ENCODE measurements around the gene C4B. TPM values are rescaled to one million over a fixed set of nuclear protein-coding genes. Genes with fewer than 3 reads are reported as not detected.
A peak's percentile ranks its signal among the peaks of the same experiment; 100 is the strongest.

Gene C4B
- total and polyA plus RNA-seq, 2 experiments from 2014 or later = 0.57 TPM; not detected in 1

DNA sequence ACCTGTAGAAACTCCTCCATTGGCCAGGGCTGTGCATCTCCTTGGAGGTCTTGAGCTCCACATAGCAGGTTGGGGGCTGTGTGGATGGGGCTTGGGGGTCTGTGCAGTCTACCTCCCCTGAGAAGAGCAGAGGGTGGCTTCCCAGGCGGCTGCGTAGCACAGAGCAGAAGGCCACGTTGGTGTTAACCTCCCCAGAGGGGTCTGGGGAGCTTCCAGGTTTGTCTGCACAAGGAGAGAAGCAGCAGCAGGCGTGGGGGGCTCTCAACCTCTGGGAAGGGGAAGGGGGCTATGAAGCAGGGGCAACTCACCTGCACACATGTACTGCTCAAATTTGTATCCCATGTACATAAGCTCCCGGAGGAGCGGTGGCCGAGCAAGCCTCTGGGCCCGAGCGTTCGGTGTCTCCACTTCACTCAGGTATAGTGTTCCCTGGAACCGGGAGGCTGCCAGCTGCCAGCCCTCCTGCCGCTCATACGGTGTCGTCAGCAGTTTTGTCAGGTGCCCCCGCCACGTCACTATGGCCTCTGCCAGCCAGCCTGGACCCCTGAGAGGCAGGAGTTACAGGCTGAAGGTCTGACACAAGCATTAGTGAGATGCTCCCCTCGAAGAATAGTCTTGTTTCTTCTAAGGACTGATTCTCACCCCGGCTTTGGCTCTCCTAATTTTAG lies 43.9 kb upstream of the C4B start:
- Histone ChIP-seq H3K27me3 (ENCODE audit: insufficient read depth) (no peaks in the 10 kb centered on the region), H3F3A (replicated peaks; ENCODE audit: low read depth) (peaks cover 9% of the 10 kb centered on the region), H2AFZ (no peak overlapping the region), H3K4me1 (ENCODE audit: insufficient read depth) (peaks cover 6% of the 10 kb centered on the region), H3K79me2 (replicated peaks; ENCODE audit: insufficient read depth) (peaks cover 14% of the 10 kb centered on the region), H3K27ac (ENCODE audit: low read depth) (peak overlapping the region; percentile 89; the same call in 1 of the 2 replicates), H4K20me1 (replicated peaks; ENCODE audit: insufficient read depth) (no peaks in the 10 kb centered on the region), H3K9me2 (ENCODE audit: insufficient read depth) (no peaks in the 10 kb centered on the region), H3K4me3 (peak overlapping the region; percentile 76), H3K36me3 (ENCODE audit: insufficient read depth) (peaks cover 5% of the 10 kb centered on the region; the same call in 1 of the 2 replicates), H3K4me2 (peak overlapping the region; percentile 85)
- H3K9me3 Mint-ChIP-seq = peaks cover 19% of the 10 kb centered on the region; the same call in 2 of the 3 replicates
- ATAC-seq (no peak), DNase-seq (ENCODE audit: low spot score) (no peak)
- H3K36me3 Mint-ChIP-seq (ENCODE audit: low read depth) = peaks cover 65% of the 10 kb centered on the region
- peak overlapping the region; percentile 89 for H3K4me3 Mint-ChIP-seq
- H3K27ac Mint-ChIP-seq = peak overlapping the region; percentile 99
- H3K4me1 Mint-ChIP-seq = peaks cover 8% of the 10 kb centered on the region
- H3K27me3 Mint-ChIP-seq (ENCODE audit: insufficient read depth, low read depth, poor library complexity) = peaks cover 24% of the 10 kb centered on the region
- TF ChIP-seq STAT1 (IDR thresholded peaks at IDR 0.05; ENCODE audit: unreplicated experiment) = no peak
- TF ChIP-seq JUNB (IDR thresholded peaks at IDR 0.05; ENCODE audit: unreplicated experiment) = no peak
- TF ChIP-seq ZNF331 (CRISPR knock-in tag; IDR thresholded peaks at IDR 0.05; ENCODE audit: low read depth) = no peak
- TF ChIP-seq, protein P1, sequence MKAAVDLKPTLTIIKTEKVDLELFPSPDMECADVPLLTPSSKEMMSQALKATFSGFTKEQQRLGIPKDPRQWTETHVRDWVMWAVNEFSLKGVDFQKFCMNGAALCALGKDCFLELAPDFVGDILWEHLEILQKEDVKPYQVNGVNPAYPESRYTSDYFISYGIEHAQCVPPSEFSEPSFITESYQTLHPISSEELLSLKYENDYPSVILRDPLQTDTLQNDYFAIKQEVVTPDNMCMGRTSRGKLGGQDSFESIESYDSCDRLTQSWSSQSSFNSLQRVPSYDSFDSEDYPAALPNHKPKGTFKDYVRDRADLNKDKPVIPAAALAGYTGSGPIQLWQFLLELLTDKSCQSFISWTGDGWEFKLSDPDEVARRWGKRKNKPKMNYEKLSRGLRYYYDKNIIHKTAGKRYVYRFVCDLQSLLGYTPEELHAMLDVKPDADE (IDR thresholded peaks at IDR 0.05) = no peak
- TF ChIP-seq NANOG (IDR thresholded peaks at IDR 0.05; ENCODE audit: borderline replicate concordance) = no peak

- no peaks in the 10 kb centered on the region for H3K9me2 ChIP-seq (ENCODE audit: insufficient read depth)
- peak; percentile 27 for ATAC-seq
- Mint-ChIP-seq H3K27me3 (ENCODE audit: insufficient read depth, low read depth, poor library complexity) (peaks cover 24% of the 10 kb centered on the region), H3K9me3 (peaks cover 19% of the 10 kb centered on the region; the same call in 2 of the 3 replicates), H3K4me1 (peaks cover 8% of the 10 kb centered on the region), H3K36me3 (ENCODE audit: low read depth) (peaks cover 59% of the 10 kb centered on the region), H3K4me3 (peak overlapping the region; percentile 89), H3K27ac (peak overlapping the region; percentile 99)
- no peak; the same call in 1 of the 2 replicates for TF ChIP-seq POLR2AphosphoS5 (IDR thresholded peaks at IDR 0.05; ENCODE audit: low read depth)
- 0 out of 2 replicates have a peak, but pooled peaks have one; percentile 44 for TF ChIP-seq ZNF331 (CRISPR knock-in tag; IDR thresholded peaks at IDR 0.05; ENCODE audit: low read depth)
- TF ChIP-seq ZNF114 (CRISPR knock-in tag; IDR thresholded peaks at IDR 0.05) = 0 out of 2 replicates have a peak, but pooled peaks have one; percentile 66
- H4K20me1 ChIP-seq (replicated peaks; ENCODE audit: insufficient read depth) = no peaks in the 10 kb centered on the region
- H3K36me3 ChIP-seq (ENCODE audit: insufficient read depth) = peaks cover 5% of the 10 kb centered on the region; the same call in 1 of the 2 replicates
- H3K79me2 ChIP-seq (replicated peaks; ENCODE audit: insufficient read depth) = peaks cover 14% of the 10 kb centered on the region
- H2AFZ ChIP-seq = peak overlapping the region; percentile 88
- H3K27me3 ChIP-seq (ENCODE audit: insufficient read depth) = no peaks in the 10 kb centered on the region
- peaks cover 6% of the 10 kb centered on the region for H3K4me1 ChIP-seq (ENCODE audit: insufficient read depth)
- peak overlapping the region; percentile 85 for H3K4me2 ChIP-seq
- H3K27ac ChIP-seq (ENCODE audit: low read depth) = peak overlapping the region; percentile 89
- peaks cover 9% of the 10 kb centered on the region for H3F3A ChIP-seq (replicated peaks; ENCODE audit: low read depth)
- H3K4me3 ChIP-seq = peak overlapping the region; percentile 76
- DNase-seq (ENCODE audit: low spot score) = no peak
These were observed 43.2 kb upstream of the C4B start for GRCh38 chr6:31971279-31971992.

Measured in GM23338 (cell line).